HG02571 (cell line): ENCODE results near the gene OR51V1.

ENCODE experiments used
- ATAC-seq: cut with Tn5 transposase; IDR thresholded peaks from one replicate; pipeline ENCODE4 v1.9.1; 2021; ENCODE audit warnings: mild to moderate bottlenecking, moderate library complexity; ENCODE audit not compliant: unreplicated experiment

The OR51V1 gene

GRCh38 chr11:5231111-5231510 lies 30.6 kb upstream of the OR51V1 start:
- ATAC-seq: no peak

- ATAC-seq: no peak
These were observed 29.8 kb upstream of the OR51V1 start for GRCh38 chr11:5230266-5230665.

GRCh38 chr11:5229796-5230195 lies 29.3 kb upstream of the OR51V1 start:
- ATAC-seq: no peak

- ATAC-seq: peak; percentile 53
These were observed 28.9 kb upstream of the OR51V1 start for GRCh38 chr11:5229356-5229755.

- no peak for ATAC-seq
These were observed 27.6 kb upstream of the OR51V1 start for GRCh38 chr11:5228124-5228523.

GRCh38 chr11:5227681-5228080 lies 27.2 kb upstream of the OR51V1 start:
- ATAC-seq: no peak

- ATAC-seq: no peak
These were observed 26.3 kb upstream of the OR51V1 start, which contains the start of gene HBB for GRCh38 chr11:5226732-5227310. Gene HBB, minus strand, starts transcription at chr11:5227071. Its CDS starts 50 bp downstream, at chr11:5227021.

GRCh38 chr11:5225480-5225871 lies 25.0 kb upstream of the OR51V1 start:
- ATAC-seq: no peak

GRCh38 chr11:5224538-5225479 lies 24.3 kb upstream of the OR51V1 start:
- no peak for ATAC-seq

GRCh38 chr11:5223686-5224085 lies 23.2 kb upstream of the OR51V1 start:
- no peak for ATAC-seq

GRCh38 chr11:5223146-5223545 lies 22.7 kb upstream of the OR51V1 start:
- ATAC-seq: no peak

- no peak for ATAC-seq
These were observed 9.9 kb upstream of the OR51V1 start for GRCh38 chr11:5210376-5210885.

GRCh38 chr11:5204787-5205186 lies 4.3 kb upstream of the OR51V1 start:
- ATAC-seq: no peak

GRCh38 chr11:5203366-5203765 lies 2.9 kb upstream of the OR51V1 start:
- no peak for ATAC-seq

GRCh38 chr11:5198285-5198684 lies 2.2 kb downstream of the OR51V1 start:
- no peak for ATAC-seq

GRCh38 chr11:5197536-5197935 lies 2.9 kb downstream of the OR51V1 start:
- no peak for ATAC-seq

GRCh38 chr11:5196731-5197130 lies 3.8 kb downstream of the OR51V1 start:
- ATAC-seq: no peak

GRCh38 chr11:5196067-5196466 lies 4.4 kb downstream of the OR51V1 start:
- no peak for ATAC-seq

- no peak for ATAC-seq
These were observed 7.7 kb downstream of the OR51V1 start for GRCh38 chr11:5192738-5193137.

GRCh38 chr11:5188201-5188600 lies 12.3 kb downstream of the OR51V1 start:
- no peak for ATAC-seq

GRCh38 chr11:5178046-5178837 lies 22.2 kb downstream of the OR51V1 start:
- ATAC-seq: no peak
